DMS79 (cell line): ENCODE results near the gene CALD1.

ENCODE experiments used
- DNase-seq: peaks from one replicate; lab custom pipeline; 2025; lab: John Stamatoyannopoulos, UW

CALD1 gene

GRCh38 chr7:134828361-134828760 lies 48.9 kb downstream of the CALD1 start:
- DNase-seq, result no peak

- no peak for DNase-seq
Measured at GRCh38 chr7:134829380-134829986, 50.0 kb downstream of the CALD1 start.

GRCh38 chr7:134831862-134832261 lies 52.4 kb downstream of the CALD1 start:
- DNase-seq, result no peak

- no peak for DNase-seq
Measured at GRCh38 chr7:134832367-134832766, 52.9 kb downstream of the CALD1 start.

- DNase-seq, result no peak
Measured at GRCh38 chr7:134834689-134835462, 55.4 kb downstream of the CALD1 start.

GRCh38 chr7:134835463-134835823 lies 56.0 kb downstream of the CALD1 start:
- no peak for DNase-seq

GRCh38 chr7:134836447-134836846 lies 57.0 kb downstream of the CALD1 start:
- no peak for DNase-seq

- no peak for DNase-seq
Measured at GRCh38 chr7:134839298-134839697, 59.9 kb downstream of the CALD1 start.

GRCh38 chr7:134842062-134842461 lies 62.6 kb downstream of the CALD1 start:
- no peak for DNase-seq

- DNase-seq, result no peak
Measured at GRCh38 chr7:134842886-134843430, 63.5 kb downstream of the CALD1 start.

GRCh38 chr7:134844200-134844599 lies 64.8 kb downstream of the CALD1 start:
- no peak for DNase-seq

- no peak for DNase-seq
Measured at GRCh38 chr7:134845461-134845860, 66.0 kb downstream of the CALD1 start.

GRCh38 chr7:134847851-134848588 lies 68.6 kb downstream of the CALD1 start:
- DNase-seq, result no peak

- DNase-seq, result no peak
Measured at GRCh38 chr7:134850066-134850465, 70.6 kb downstream of the CALD1 start.

- DNase-seq, result no peak
Measured at GRCh38 chr7:134851141-134851540, 71.7 kb downstream of the CALD1 start.

- DNase-seq, result no peak
Measured at GRCh38 chr7:134852625-134853024, 73.2 kb downstream of the CALD1 start.

GRCh38 chr7:134854816-134855215 lies 75.4 kb downstream of the CALD1 start:
- no peak for DNase-seq

- no peak for DNase-seq
Measured at GRCh38 chr7:134855442-134855841, 76.0 kb downstream of the CALD1 start.

GRCh38 chr7:134856091-134856490 lies 76.7 kb downstream of the CALD1 start:
- DNase-seq, result no peak

- no peak for DNase-seq
Measured at GRCh38 chr7:134856691-134857090, 77.3 kb downstream of the CALD1 start.

GRCh38 chr7:134857958-134858357 lies 78.5 kb downstream of the CALD1 start:
- DNase-seq, result no peak

- DNase-seq, result no peak
Measured at GRCh38 chr7:134859783-134860182, 80.3 kb downstream of the CALD1 start.
